Measurements from ENCODE around the gene MAP4K1.

- TF ChIP-seq CTCF (IDR thresholded peaks at IDR 0.05; ENCODE audit: insufficient read depth, low read depth, low read length), result no peak
- TF ChIP-seq EZH2 (IDR thresholded peaks at IDR 0.05; ENCODE audit: insufficient read depth, low read length), result no peak
Measured at GRCh38 chr19:38662537-38663155, 44.9 kb upstream of the MAP4K1 start.

Data from astrocyte (in vitro differentiated cells and primary cell).